Spinal cord (tissue), 10 donors: ENCODE measurements around the gene RABGEF1. TPM values are rescaled to one million over a fixed set of nuclear protein-coding genes. Genes with fewer than 3 reads are reported as not detected.
"Not testable (repeated sequence)": the region's sequence is repeated elsewhere in the genome, so short reads cannot be mapped to it uniquely, and the experiment has no call there.

Experiments
- DNase-seq, 6 donors: peaks; one replicate each; pipeline versions ENCODE4 v3.0.0 to v3.0.0-alpha.2; 2013 to 2015; ENCODE audit warnings: low spot score in 6 of 6, low read depth in 4 of 6
- H3K27ac ChIP-seq: one replicate; pipeline ENCODE4 v1.5.1; 2013; ENCODE audit warnings: low read depth, low read length, control low read depth
- H3K27me3 ChIP-seq: one replicate; pipeline ENCODE4 v1.6.1; 2013; ENCODE audit warnings: low read length; ENCODE audit not compliant: control insufficient read depth, insufficient read depth
- H3K36me3 ChIP-seq: one replicate; pipeline ENCODE4 v1.6.1; 2013; ENCODE audit warnings: low read length; ENCODE audit not compliant: control insufficient read depth, insufficient read depth
- H3K4me1 ChIP-seq: one replicate; pipeline ENCODE4 v1.6.1; 2013; ENCODE audit warnings: low read length; ENCODE audit not compliant: control insufficient read depth, insufficient read depth
- H3K4me3 ChIP-seq: one replicate; pipeline ENCODE4 v1.5.1; 2013; ENCODE audit warnings: low read depth, low read length, control low read depth
- H3K9me3 ChIP-seq: one replicate; pipeline ENCODE4 v1.6.1; 2013; ENCODE audit warnings: low read length; ENCODE audit not compliant: control insufficient read depth, insufficient read depth
- WGBS: methylation state at CpG from one replicate; pipeline ENCODE4 v1.1.5; 2013; ENCODE audit warnings: missing lambda C conversion rate; ENCODE audit not compliant: insufficient coverage; 5-methylcytosine and 5-hydroxymethylcytosine counted together
- polyA plus RNA-seq, 2 donors: library from polyadenylated mRNA; unstranded; fragments of 120-200 nt; gene quantifications; one replicate each; pipeline ENCODE4 v1.2.1, GENCODE V29; 2013; ENCODE audit not compliant: insufficient read length in 2 of 2
- total RNA-seq, 2 donors: library from RNA; depleted of rRNA in 1 of 2; stranded (reverse); fragments of 120-200 nt in 1 of 2; fragments of >200 nt in 1 of 2; gene quantifications; one replicate each; pipeline versions ENCODE4 v1.2.3 to v1.2.4, GENCODE V29; 2013 to 2014
- donor health status: healthy.

The RABGEF1 gene
- total and polyA plus RNA-seq, 4 donors = 29.6 to 42.5 (median 38.0) TPM

DNA sequence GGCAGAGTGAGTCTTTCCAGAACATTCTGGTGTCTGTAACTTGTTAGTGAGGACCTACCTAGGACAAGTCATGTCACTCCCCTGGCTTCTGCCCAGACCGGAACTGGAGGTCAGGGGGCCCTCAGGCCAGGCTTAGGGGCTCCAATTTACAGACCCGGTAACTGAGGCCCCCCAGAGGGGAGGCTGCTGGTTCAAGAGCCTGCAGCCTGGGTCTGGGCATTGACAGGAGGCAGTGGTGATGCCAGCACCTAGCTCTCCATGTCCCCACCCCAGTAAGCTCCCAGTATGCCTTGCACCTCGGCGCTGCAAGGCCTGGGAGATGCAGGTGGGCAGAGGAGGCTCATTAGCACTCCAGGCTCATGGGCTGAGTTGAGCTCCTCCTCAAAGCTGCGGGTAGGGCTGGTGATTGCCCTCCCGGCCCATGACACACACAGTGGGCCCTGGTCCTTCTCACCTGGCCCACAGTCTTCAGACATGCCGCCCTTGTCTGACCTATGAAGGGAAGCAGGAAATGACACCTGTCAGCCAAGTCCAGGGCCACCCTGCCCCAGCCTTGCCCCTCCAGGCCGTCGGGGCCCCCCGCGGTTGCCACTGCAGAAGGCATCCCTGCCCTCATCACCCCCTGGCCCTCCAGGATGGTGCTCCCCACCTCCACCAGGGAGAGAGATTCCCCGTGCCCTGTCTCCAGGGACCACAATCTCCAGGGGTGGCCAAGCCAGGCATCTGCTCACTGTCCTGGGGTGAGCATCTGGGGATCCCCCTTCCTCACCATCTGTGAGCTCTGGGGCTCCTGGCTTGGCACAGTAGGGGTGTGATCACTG, 92.2 kb downstream of the RABGEF1 start:
- no peaks in the 10 kb centered on the region for H3K36me3 ChIP-seq
- no peak overlapping the region for H3K4me3 ChIP-seq
- DNase-seq = no peak
- no peaks in the 10 kb centered on the region for H3K9me3 ChIP-seq
- H3K27ac ChIP-seq = no peak overlapping the region
- H3K4me1 ChIP-seq = no peaks in the 10 kb centered on the region
- WGBS = 76% methylated on average over 11 of the region's 12 CpGs
- no peaks in the 10 kb centered on the region for H3K27me3 ChIP-seq

GRCh38 chr7:66837007-66837406, 96.5 kb downstream of the RABGEF1 start:
- Histone ChIP-seq H3K4me1 (no peaks in the 10 kb centered on the region), H3K27me3 (no peaks in the 10 kb centered on the region), H3K27ac (no peak overlapping the region), H3K4me3 (no peak overlapping the region), H3K36me3 (no peaks in the 10 kb centered on the region), H3K9me3 (no peaks in the 10 kb centered on the region)
- DNase-seq = no peak
- 0% methylated on average over 2 of the region's 5 CpGs for WGBS

GRCh38 chr7:66837661-66838060, 97.1 kb downstream of the RABGEF1 start:
- no peak for DNase-seq
- Histone ChIP-seq H3K27me3 (no peaks in the 10 kb centered on the region), H3K27ac (no peak overlapping the region), H3K4me1 (no peaks in the 10 kb centered on the region), H3K36me3 (no peaks in the 10 kb centered on the region), H3K4me3 (no peak overlapping the region), H3K9me3 (no peaks in the 10 kb centered on the region)
- 90% methylated on average over 9 of the region's 9 CpGs for WGBS

GRCh38 chr7:66839814-66840213, 99.3 kb downstream of the RABGEF1 start:
- no peaks in the 10 kb centered on the region for H3K9me3 ChIP-seq
- H3K27me3 ChIP-seq = no peaks in the 10 kb centered on the region
- no peak overlapping the region for H3K27ac ChIP-seq
- DNase-seq = no peak
- WGBS = 76% methylated on average over 8 of the region's 8 CpGs
- H3K36me3 ChIP-seq = no peaks in the 10 kb centered on the region
- peaks cover 11% of the 10 kb centered on the region for H3K4me1 ChIP-seq
- no peak overlapping the region for H3K4me3 ChIP-seq

DNA sequence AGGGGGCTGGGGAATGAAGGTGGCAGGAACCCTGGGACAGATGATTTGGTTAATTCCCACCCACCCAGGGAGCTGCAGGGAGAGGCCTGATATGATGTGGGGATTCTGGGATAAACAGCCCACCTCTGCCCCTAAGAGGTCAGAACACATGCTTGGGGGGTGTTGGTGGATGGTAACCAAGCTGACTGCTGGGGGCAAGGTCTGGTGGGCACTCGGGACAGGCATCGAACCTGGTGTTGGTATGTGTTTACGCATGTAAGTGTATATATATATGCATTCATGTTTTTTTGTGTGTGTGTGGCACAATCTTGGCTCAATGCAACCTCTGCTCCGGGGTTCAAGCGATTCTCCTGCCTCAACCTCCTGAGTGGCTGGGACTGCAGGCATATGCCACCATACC, 99.8 kb downstream of the RABGEF1 start:
- Histone ChIP-seq H3K27me3 (no peaks in the 10 kb centered on the region), H3K4me1 (peaks cover 13% of the 10 kb centered on the region), H3K9me3 (no peaks in the 10 kb centered on the region), H3K36me3 (no peaks in the 10 kb centered on the region), H3K27ac (no peak overlapping the region), H3K4me3 (no peak overlapping the region)
- no peak for DNase-seq
- 86% methylated on average over 3 of the region's 5 CpGs for WGBS

GRCh38 chr7:66841898-66842297, 101.4 kb downstream of the RABGEF1 start:
- Histone ChIP-seq H3K27ac (no peak overlapping the region), H3K4me1 (peaks cover 21% of the 10 kb centered on the region), H3K27me3 (no peaks in the 10 kb centered on the region), H3K9me3 (no peaks in the 10 kb centered on the region), H3K36me3 (no peaks in the 10 kb centered on the region), H3K4me3 (no peak overlapping the region)
- DNase-seq = no peak
- WGBS = 100% methylated on average over 2 of the region's 5 CpGs

GRCh38 chr7:66843492-66843891, 103.0 kb downstream of the RABGEF1 start:
- 82% methylated on average over 5 of the region's 7 CpGs for WGBS
- DNase-seq, H3K27me3 ChIP-seq, H3K27ac ChIP-seq, H3K36me3 ChIP-seq, H3K4me3 ChIP-seq, H3K9me3 ChIP-seq: not testable (repeated sequence)
- H3K4me1 ChIP-seq = peaks cover 21% of the 10 kb centered on the region

- Histone ChIP-seq H3K36me3 (no peaks in the 10 kb centered on the region), H3K27me3 (no peaks in the 10 kb centered on the region), H3K4me1 (peaks cover 21% of the 10 kb centered on the region), H3K9me3 (no peaks in the 10 kb centered on the region), H3K27ac (peak overlapping the region; percentile 85), H3K4me3 (peak overlapping the region; percentile 76)
- peak; percentile 96 to 99 (median 98) for DNase-seq
- under 1% methylated on average over 60 of the region's 61 CpGs for WGBS
Observed at GRCh38 chr7:66844552-66845378, 104.2 kb downstream of the RABGEF1 start.

DNA sequence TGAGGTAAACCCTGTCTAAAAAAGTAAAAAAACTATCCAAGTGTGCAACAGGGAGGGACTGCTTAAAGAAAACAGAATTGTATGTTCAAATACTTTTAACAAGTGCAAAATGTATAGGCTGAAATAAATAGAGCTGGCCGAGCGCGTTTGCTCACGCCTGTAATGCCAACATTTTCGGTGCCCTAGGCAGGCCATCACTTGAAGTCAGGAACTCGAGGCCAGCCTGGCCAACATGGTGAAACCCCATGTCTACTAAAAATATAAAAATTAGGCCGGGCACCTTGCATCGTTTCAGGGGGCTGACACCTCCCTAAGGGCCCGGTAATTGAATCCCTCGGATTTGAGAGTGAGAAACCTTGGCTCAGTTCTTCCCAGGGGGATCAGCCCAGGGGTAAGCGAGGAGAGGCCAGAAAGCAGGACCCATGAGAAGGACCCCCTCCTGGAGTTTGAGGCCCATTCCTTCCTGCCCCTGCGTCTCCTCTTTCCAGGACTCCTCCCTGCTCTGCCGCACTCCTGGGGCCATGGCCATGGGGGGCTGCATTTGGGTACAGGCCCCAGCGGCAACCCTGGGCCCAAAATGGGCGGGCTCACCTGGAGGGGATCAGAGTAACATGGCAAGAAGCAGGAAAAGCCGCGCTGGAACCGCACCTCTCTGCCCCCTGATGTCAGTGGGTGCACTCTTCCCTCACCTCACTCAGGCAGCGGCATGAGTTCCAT, 105.0 kb downstream of the RABGEF1 start:
- Histone ChIP-seq H3K27me3 (no peaks in the 10 kb centered on the region), H3K9me3 (no peaks in the 10 kb centered on the region), H3K27ac (peak overlapping the region; percentile 85), H3K36me3 (no peaks in the 10 kb centered on the region), H3K4me3 (peak overlapping the region; percentile 76), H3K4me1 (peaks cover 21% of the 10 kb centered on the region)
- DNase-seq = peak in 1 of 6 donors; percentile 3
- 75% methylated on average over 19 of the region's 19 CpGs for WGBS
